Neural cell (in vitro differentiated cells): Measurements from ENCODE around the gene SDK1. TPM values are rescaled to one million over a fixed set of nuclear protein-coding genes. Genes with fewer than 3 reads are reported as not detected.

Experiments used
- H2AFZ ChIP-seq: fragments of 200-600, 300-800 bp; sonication (generic), shearing (Covaris generic); 2 replicates; pipeline ENCODE4 v1.6.0; 2014; ENCODE audit warnings: low read depth, mild to moderate bottlenecking, antibody characterized with exemption, low read length, moderate library complexity
- H3F3A ChIP-seq: fragments of 200-600 bp; shearing (Covaris generic); 2 replicates; pipeline ENCODE4 v1.6.1; 2016; ENCODE audit warnings: mild to moderate bottlenecking, moderate library complexity, mixed read lengths, antibody characterized with exemption, low read length; ENCODE audit not compliant: insufficient read depth, poor library complexity, severe bottlenecking
- H3K27ac ChIP-seq: fragments of 200-600, 300-800 bp; sonication (generic), shearing (Covaris generic); 2 replicates; pipeline ENCODE4 v1.5.1; 2014; ENCODE audit warnings: mild to moderate bottlenecking, low read length, moderate library complexity
- H3K27me3 ChIP-seq: fragments of 300-800, 200-600 bp; sonication (generic), shearing (Covaris generic); 2 replicates; pipeline ENCODE4 v1.6.0; 2014; ENCODE audit warnings: mild to moderate bottlenecking, low read depth, low read length, moderate library complexity; ENCODE audit not compliant: insufficient read depth
- H3K36me3 ChIP-seq: fragments of 300-800, 200-600 bp; sonication (generic), shearing (Covaris generic); 2 replicates; pipeline ENCODE4 v1.5.1; 2014; ENCODE audit warnings: mild to moderate bottlenecking, antibody characterized with exemption, low read length, moderate library complexity; ENCODE audit not compliant: insufficient read depth
- H3K4me2 ChIP-seq: fragments of 300-800, 200-600 bp; sonication (generic), shearing (Covaris generic); 2 replicates; pipeline ENCODE4 v1.6.0; 2014; ENCODE audit warnings: mild to moderate bottlenecking, low read length
- H3K4me3 ChIP-seq: fragments of 300-800, 200-600 bp; sonication (generic), shearing (Covaris generic); 2 replicates; pipeline ENCODE4 v1.5.1; 2014; ENCODE audit warnings: mild to moderate bottlenecking, low read length, moderate library complexity
- H3K79me2 ChIP-seq: fragments of 200-600 bp; shearing (Covaris generic); replicated peaks from 2 replicates; pipeline ENCODE4 v1.6.0; 2014; ENCODE audit warnings: mild to moderate bottlenecking, low read length, moderate library complexity; ENCODE audit not compliant: insufficient read depth
- H3K9ac ChIP-seq: fragments of 300-800, 200-600 bp; sonication (generic), shearing (Covaris generic); 2 replicates; pipeline ENCODE4 v1.6.1; 2016; ENCODE audit warnings: mild to moderate bottlenecking, low read length, mixed read lengths
- H3K9me2 ChIP-seq: fragments of 200-600 bp; shearing (Covaris generic); 2 replicates; pipeline ENCODE4 v1.6.1; 2016; ENCODE audit warnings: mild to moderate bottlenecking, low read length, mixed read lengths; ENCODE audit not compliant: insufficient read depth
- H3K9me3 ChIP-seq: fragments of 200-600, 300-800 bp; sonication (generic), shearing (Covaris generic); 2 replicates; pipeline ENCODE4 v1.6.1; 2016; ENCODE audit warnings: mild to moderate bottlenecking, mixed run types, low read length, moderate library complexity, mixed read lengths
- H4K20me1 ChIP-seq: fragments of 200-600 bp; shearing (Covaris generic); 2 replicates; pipeline ENCODE4 v1.6.1; 2016; ENCODE audit warnings: mild to moderate bottlenecking, mixed run types; ENCODE audit not compliant: insufficient read depth
- EP300 ChIP-seq: fragments of 450-650 bp; conservative IDR thresholded peaks from 2 replicates; pipeline ENCODE4 v1.6.1; 2014; ENCODE audit warnings: antibody characterized with exemption, mild to moderate bottlenecking, moderate library complexity; ENCODE audit not compliant: poor library complexity, severe bottlenecking
- MXI1 ChIP-seq: fragments of 450-650 bp; conservative IDR thresholded peaks from 2 replicates; pipeline ENCODE4 v1.6.1; 2014; ENCODE audit warnings: antibody characterized with exemption, mild to moderate bottlenecking; ENCODE audit not compliant: poor library complexity, severe bottlenecking
- RAD21 ChIP-seq: fragments of 450-650 bp; conservative IDR thresholded peaks from 2 replicates; pipeline ENCODE4 v1.6.1; 2014; ENCODE audit warnings: antibody characterized with exemption, mild to moderate bottlenecking, moderate library complexity
- SMC3 ChIP-seq: fragments of 450-650 bp; conservative IDR thresholded peaks from 2 replicates; pipeline ENCODE4 v1.6.1; 2014; ENCODE audit warnings: antibody characterized with exemption, mild to moderate bottlenecking, moderate library complexity; ENCODE audit not compliant: poor library complexity
- TAF1 ChIP-seq: IDR thresholded peaks from 2 replicates; pipeline ENCODE4 v1.6.1; 2012; ENCODE audit warnings: low read depth
- polyA plus RNA-seq: library from polyadenylated mRNA; depleted of rRNA; stranded (reverse); fragments of >200 nt; gene quantifications from 2 replicates; pipeline ENCODE4 v1.2.3, GENCODE V29; 2014
- TF ChIP-seq, protein P1 (sequence below): fragments of 450-650 bp; IDR thresholded peaks from 2 replicates; pipeline ENCODE4 v1.5.1; 2014; ENCODE audit warnings: antibody characterized with exemption, mild to moderate bottlenecking, moderate library complexity; ENCODE audit not compliant: poor library complexity, severe bottlenecking
- TF ChIP-seq, protein P2 (sequence below): IDR thresholded peaks from 2 replicates; pipeline ENCODE4 v1.6.1; 2012; ENCODE audit warnings: borderline replicate concordance

Gene SDK1
- polyA plus RNA-seq, 1 donor from 2014 or later: 2.7 TPM

DNA sequence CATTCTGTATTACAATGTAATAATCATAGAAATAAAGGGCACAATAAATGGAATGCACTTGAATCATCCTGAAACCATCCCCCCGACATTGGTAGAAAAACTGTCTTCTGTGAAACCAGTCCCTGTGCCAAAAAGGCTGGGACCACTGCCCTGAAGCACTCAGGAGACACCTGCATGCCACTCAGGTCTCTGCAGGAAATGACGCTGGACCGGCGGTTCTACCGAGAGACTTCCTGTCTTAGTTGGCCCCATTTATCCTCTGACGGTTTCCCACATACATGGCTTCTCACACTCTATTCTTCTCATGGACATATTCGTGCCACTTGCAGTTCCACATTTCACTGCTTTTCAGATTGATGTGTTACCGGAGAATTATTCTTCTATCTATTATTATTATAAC lies 617.5 kb downstream of the SDK1 start:
- no peaks in the 10 kb centered on the region for H3K27me3 ChIP-seq
- H3K79me2 ChIP-seq: no peaks in the 10 kb centered on the region
- H3K36me3 ChIP-seq: no peaks in the 10 kb centered on the region
- H3K9me2 ChIP-seq: no peaks in the 10 kb centered on the region
- H3K9ac ChIP-seq: no peak overlapping the region
- no peak overlapping the region for H3K27ac ChIP-seq
- TF ChIP-seq, protein P1, sequence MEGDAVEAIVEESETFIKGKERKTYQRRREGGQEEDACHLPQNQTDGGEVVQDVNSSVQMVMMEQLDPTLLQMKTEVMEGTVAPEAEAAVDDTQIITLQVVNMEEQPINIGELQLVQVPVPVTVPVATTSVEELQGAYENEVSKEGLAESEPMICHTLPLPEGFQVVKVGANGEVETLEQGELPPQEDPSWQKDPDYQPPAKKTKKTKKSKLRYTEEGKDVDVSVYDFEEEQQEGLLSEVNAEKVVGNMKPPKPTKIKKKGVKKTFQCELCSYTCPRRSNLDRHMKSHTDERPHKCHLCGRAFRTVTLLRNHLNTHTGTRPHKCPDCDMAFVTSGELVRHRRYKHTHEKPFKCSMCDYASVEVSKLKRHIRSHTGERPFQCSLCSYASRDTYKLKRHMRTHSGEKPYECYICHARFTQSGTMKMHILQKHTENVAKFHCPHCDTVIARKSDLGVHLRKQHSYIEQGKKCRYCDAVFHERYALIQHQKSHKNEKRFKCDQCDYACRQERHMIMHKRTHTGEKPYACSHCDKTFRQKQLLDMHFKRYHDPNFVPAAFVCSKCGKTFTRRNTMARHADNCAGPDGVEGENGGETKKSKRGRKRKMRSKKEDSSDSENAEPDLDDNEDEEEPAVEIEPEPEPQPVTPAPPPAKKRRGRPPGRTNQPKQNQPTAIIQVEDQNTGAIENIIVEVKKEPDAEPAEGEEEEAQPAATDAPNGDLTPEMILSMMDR: no peak
- no peak for TF ChIP-seq EP300
- H3K4me2 ChIP-seq: no peak overlapping the region
- H3K4me3 ChIP-seq: no peak overlapping the region
- no peaks in the 10 kb centered on the region for H4K20me1 ChIP-seq
- H2AFZ ChIP-seq: no peak overlapping the region
- H3K9me3 ChIP-seq: no peaks in the 10 kb centered on the region
- no peaks in the 10 kb centered on the region for H3F3A ChIP-seq

DNA sequence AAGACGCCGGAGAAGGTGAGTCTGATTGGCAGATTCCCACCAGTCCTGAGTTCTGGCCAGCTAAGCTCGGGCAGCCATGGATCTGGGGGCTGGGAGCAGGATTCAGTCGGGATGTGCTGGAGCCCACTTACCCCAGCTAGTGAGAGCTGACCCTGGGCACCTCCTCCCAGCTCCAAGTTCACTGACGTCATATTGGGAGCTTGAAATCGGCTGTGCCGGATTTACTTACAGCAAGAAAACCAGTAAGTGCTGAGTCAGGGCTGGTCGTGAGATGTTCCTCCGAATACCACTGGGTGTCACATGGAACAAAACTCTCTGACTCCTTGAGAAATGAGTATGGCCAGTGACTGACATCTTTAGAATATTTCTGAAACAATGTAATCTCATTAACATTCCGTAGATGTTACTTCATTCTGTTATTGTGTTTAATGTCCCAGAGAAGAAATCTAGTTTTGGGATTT lies 621.2 kb downstream of the SDK1 start:
- no peak overlapping the region for H2AFZ ChIP-seq
- H4K20me1 ChIP-seq: no peaks in the 10 kb centered on the region
- H3F3A ChIP-seq: no peaks in the 10 kb centered on the region
- no peaks in the 10 kb centered on the region for H3K9me3 ChIP-seq
- H3K27ac ChIP-seq: no peak overlapping the region
- H3K9me2 ChIP-seq: no peaks in the 10 kb centered on the region
- no peaks in the 10 kb centered on the region for H3K36me3 ChIP-seq
- no peak overlapping the region for H3K9ac ChIP-seq
- TF ChIP-seq MXI1 (no peak), TAF1 (no peak), EP300 (no peak), RAD21 (no peak), SMC3 (no peak)
- TF ChIP-seq, protein P2, sequence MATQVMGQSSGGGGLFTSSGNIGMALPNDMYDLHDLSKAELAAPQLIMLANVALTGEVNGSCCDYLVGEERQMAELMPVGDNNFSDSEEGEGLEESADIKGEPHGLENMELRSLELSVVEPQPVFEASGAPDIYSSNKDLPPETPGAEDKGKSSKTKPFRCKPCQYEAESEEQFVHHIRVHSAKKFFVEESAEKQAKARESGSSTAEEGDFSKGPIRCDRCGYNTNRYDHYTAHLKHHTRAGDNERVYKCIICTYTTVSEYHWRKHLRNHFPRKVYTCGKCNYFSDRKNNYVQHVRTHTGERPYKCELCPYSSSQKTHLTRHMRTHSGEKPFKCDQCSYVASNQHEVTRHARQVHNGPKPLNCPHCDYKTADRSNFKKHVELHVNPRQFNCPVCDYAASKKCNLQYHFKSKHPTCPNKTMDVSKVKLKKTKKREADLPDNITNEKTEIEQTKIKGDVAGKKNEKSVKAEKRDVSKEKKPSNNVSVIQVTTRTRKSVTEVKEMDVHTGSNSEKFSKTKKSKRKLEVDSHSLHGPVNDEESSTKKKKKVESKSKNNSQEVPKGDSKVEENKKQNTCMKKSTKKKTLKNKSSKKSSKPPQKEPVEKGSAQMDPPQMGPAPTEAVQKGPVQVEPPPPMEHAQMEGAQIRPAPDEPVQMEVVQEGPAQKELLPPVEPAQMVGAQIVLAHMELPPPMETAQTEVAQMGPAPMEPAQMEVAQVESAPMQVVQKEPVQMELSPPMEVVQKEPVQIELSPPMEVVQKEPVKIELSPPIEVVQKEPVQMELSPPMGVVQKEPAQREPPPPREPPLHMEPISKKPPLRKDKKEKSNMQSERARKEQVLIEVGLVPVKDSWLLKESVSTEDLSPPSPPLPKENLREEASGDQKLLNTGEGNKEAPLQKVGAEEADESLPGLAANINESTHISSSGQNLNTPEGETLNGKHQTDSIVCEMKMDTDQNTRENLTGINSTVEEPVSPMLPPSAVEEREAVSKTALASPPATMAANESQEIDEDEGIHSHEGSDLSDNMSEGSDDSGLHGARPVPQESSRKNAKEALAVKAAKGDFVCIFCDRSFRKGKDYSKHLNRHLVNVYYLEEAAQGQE: no peak
- TF ChIP-seq, protein P1: no peak
- no peaks in the 10 kb centered on the region for H3K79me2 ChIP-seq
- no peaks in the 10 kb centered on the region for H3K27me3 ChIP-seq
- no peak overlapping the region for H3K4me3 ChIP-seq
- no peak overlapping the region for H3K4me2 ChIP-seq
